HCT116 (cell line): ENCODE measurements around the gene SLC22A6. TPM values are rescaled to one million over a fixed set of nuclear protein-coding genes. Genes with fewer than 3 reads are reported as not detected.

Source experiments
- ATAC-seq: fragments of 200-7000 bp; cut with Tn5 transposase; 2 replicates; pipeline ENCODE4 v1.9.1; 2020; ENCODE audit warnings: mild to moderate bottlenecking, moderate library complexity
- BruUV-seq: library from RNA; stranded (reverse); fragments of 400-500 nt; replicated peaks from 2 replicates; lab custom pipeline; 2021; lab: Mats Ljungman, UMichigan
- CTCF ChIA-PET: fragments of 300-600 bp; sonication (Branson Sonifier 250); formaldehyde crosslinking; loops from one replicate; lab custom pipeline; 2021; ENCODE audit warnings: antibody characterized with exemption; lab: Charles Lee
- POLR2A ChIA-PET: fragments of 300-600, 350-600 bp; sonication (Branson Sonifier 250); formaldehyde crosslinking; loops from one replicate; lab custom pipeline; 2021; ENCODE audit warnings: antibody characterized with exemption; lab: Charles Lee
- RAD21 ChIA-PET, 2 experiments: fragments of 300-600 bp; sonication (Branson Sonifier 250); formaldehyde crosslinking; loops; one replicate each; lab custom pipeline; 2023; ENCODE audit warnings: low total read pairs in 2 of 2; ENCODE audit not compliant: uncharacterized antibody in 2 of 2, unreplicated experiment in 2 of 2, low non-redundant PET in 1 of 2; lab: Charles Lee
- DNase-seq: peaks from one replicate; pipeline ENCODE4 v3.0.0-alpha.2; 2010; ENCODE audit warnings: low read depth, low spot score
- H2AFZ ChIP-seq: fragments of 200-600 bp; shearing (Covaris generic), sonication (generic); 2 replicates; pipeline ENCODE4 v1.6.1; 2017; ENCODE audit warnings: low read depth, mixed run types, mixed read lengths, antibody characterized with exemption, low read length; ENCODE audit not compliant: poor library complexity, severe bottlenecking
- H3K27ac ChIP-seq: 2 replicates; pipeline ENCODE4 v1.5.1; 2012; ENCODE audit warnings: low read depth, low read length
- H3K27me3 ChIP-seq: fragments of 200-600 bp; sonication (generic); 2 replicates; pipeline ENCODE4 v1.6.1; 2016; ENCODE audit warnings: mixed run types, low read length, mixed read lengths; ENCODE audit not compliant: insufficient read depth
- H3K36me3 ChIP-seq, 2 experiments: fragments of 200-500 bp in 1 of 2; fragments of 200-600 bp in 1 of 2; sonication (Bioruptor generic) in 1 of 2; sonication (generic) in 1 of 2; 2 replicates each; pipeline versions ENCODE4 v1.5.1 to v1.6.1; 2014 to 2016; ENCODE audit warnings: low read length in 2 of 2, inconsistent platforms in 1 of 2, mixed read lengths in 1 of 2, mixed run types in 1 of 2; ENCODE audit not compliant: insufficient read depth in 2 of 2, control insufficient read depth in 1 of 2
- H3K4me1 ChIP-seq, 2 experiments: fragments of 200-600 bp in 1 of 2; sonication (generic) in 1 of 2; 2 replicates each; pipeline versions ENCODE4 v1.5.1 to v1.6.1; 2012 to 2017; ENCODE audit warnings: low read length in 2 of 2, inconsistent platforms in 1 of 2, mild to moderate bottlenecking in 1 of 2, mixed read lengths in 1 of 2, mixed run types in 1 of 2, moderate library complexity in 1 of 2; ENCODE audit not compliant: insufficient read depth in 2 of 2, control insufficient read depth in 1 of 2
- H3K4me2 ChIP-seq: fragments of 200-600 bp; sonication (generic); 2 replicates; pipeline ENCODE4 v1.6.1; 2017; ENCODE audit warnings: mixed run types, low read length, mixed read lengths
- H3K4me3 ChIP-seq, 2 experiments: fragments of 200-600 bp in 1 of 2; sonication (generic) in 1 of 2; replicated peaks in 1 of 2; 2 replicates each; pipeline ENCODE4 v1.5.1; 2011 to 2016; ENCODE audit warnings: low read length in 2 of 2, control low read depth in 1 of 2, low read depth in 1 of 2, mild to moderate bottlenecking in 1 of 2, mixed read lengths in 1 of 2, mixed run types in 1 of 2
- H3K79me2 ChIP-seq: fragments of 200-600 bp; sonication (generic); 2 replicates; pipeline ENCODE4 v1.6.1; 2017; ENCODE audit warnings: mild to moderate bottlenecking, mixed run types, low read length, moderate library complexity, mixed read lengths; ENCODE audit not compliant: insufficient read depth
- H3K9ac ChIP-seq: fragments of 200-600 bp; sonication (generic); 2 replicates; pipeline ENCODE4 v1.6.1; 2016; ENCODE audit warnings: low read length, mixed read lengths
- H3K9me2 ChIP-seq: fragments of 200-600 bp; sonication (generic), shearing (Covaris generic); 2 replicates; pipeline ENCODE4 v1.6.1; 2017; ENCODE audit warnings: mixed run types, mild to moderate bottlenecking, moderate library complexity; ENCODE audit not compliant: insufficient read depth
- H3K9me3 ChIP-seq, 2 experiments: fragments of 200-500 bp in 1 of 2; fragments of 200-600 bp in 1 of 2; sonication (Bioruptor generic) in 1 of 2; sonication (generic) in 1 of 2; 2 replicates each; pipeline ENCODE4 v1.6.1; 2014 to 2017; ENCODE audit warnings: low read length in 2 of 2, mixed read lengths in 2 of 2, inconsistent platforms in 1 of 2, low read depth in 1 of 2, mild to moderate bottlenecking in 1 of 2, mixed run types in 1 of 2, moderate library complexity in 1 of 2; ENCODE audit not compliant: control insufficient read depth in 1 of 2, insufficient read depth in 1 of 2
- H4K20me1 ChIP-seq: fragments of 200-600 bp; sonication (generic), shearing (Covaris generic); 2 replicates; pipeline ENCODE4 v1.6.1; 2017; ENCODE audit warnings: mixed run types, mild to moderate bottlenecking, moderate library complexity; ENCODE audit not compliant: insufficient read depth
- CBX3 ChIP-seq: IDR thresholded peaks from 2 replicates; pipeline ENCODE4 v1.6.1; 2012; ENCODE audit warnings: low read depth
- CEBPB ChIP-seq: IDR thresholded peaks from 2 replicates; pipeline ENCODE4 v1.6.1; 2012; ENCODE audit warnings: low read depth
- EGR1 ChIP-seq: IDR thresholded peaks from 2 replicates; pipeline ENCODE4 v1.6.1; 2012; ENCODE audit warnings: low read depth
- ELF1 ChIP-seq: IDR thresholded peaks from 2 replicates; pipeline ENCODE4 v1.6.1; 2012; ENCODE audit warnings: low read depth, borderline replicate concordance
- EZH2phosphoT487 ChIP-seq: fragments of 200-600 bp; IDR thresholded peaks from 2 replicates; pipeline ENCODE4 v1.6.1; 2018; ENCODE audit warnings: antibody characterized with exemption, borderline replicate concordance
- FOSL1 ChIP-seq: IDR thresholded peaks from 2 replicates; pipeline ENCODE4 v1.6.1; 2012; ENCODE audit warnings: low read depth
- JUND ChIP-seq: IDR thresholded peaks from 2 replicates; pipeline ENCODE4 v1.6.1; 2012
- POLR2A ChIP-seq: IDR thresholded peaks from 2 replicates; pipeline ENCODE4 v1.7.0; 2011; ENCODE audit warnings: borderline replicate concordance; ENCODE audit not compliant: insufficient read depth, insufficient read length; ENCODE audit errors: extremely low read depth
- POLR2AphosphoS5 ChIP-seq: IDR thresholded peaks from 2 replicates; pipeline ENCODE4 v1.6.1; 2011; ENCODE audit warnings: mild to moderate bottlenecking, low read depth, low read length, moderate library complexity
- RAD21 ChIP-seq: IDR thresholded peaks from 2 replicates; pipeline ENCODE4 v1.6.1; 2012; ENCODE audit warnings: low read depth, mild to moderate bottlenecking
- SIN3A ChIP-seq: IDR thresholded peaks from 2 replicates; pipeline ENCODE4 v1.6.1; 2012; ENCODE audit warnings: low read depth
- SP1 ChIP-seq: IDR thresholded peaks from 2 replicates; pipeline ENCODE4 v1.6.1; 2012; ENCODE audit warnings: low read depth
- TCF7L2 ChIP-seq: IDR thresholded peaks from 2 replicates; pipeline ENCODE4 v1.7.0; 2011; ENCODE audit warnings: borderline replicate concordance, inconsistent platforms; ENCODE audit not compliant: insufficient read depth, insufficient read length; ENCODE audit errors: extremely low read depth
- YY1 ChIP-seq: IDR thresholded peaks from 2 replicates; pipeline ENCODE4 v1.6.1; 2011; ENCODE audit warnings: low read length, low read depth, moderate library complexity, mild to moderate bottlenecking; ENCODE audit not compliant: insufficient replicate concordance; ENCODE audit errors: extremely low read depth
- ZFX ChIP-seq: fragments of 450-650 bp; IDR thresholded peaks from 2 replicates; pipeline ENCODE4 v1.6.1; 2017
- intact Hi-C: fragments of 100-400 bp; cut with micrococcal nuclease; formaldehyde crosslinking; loops from 2 replicates; pipeline ENCODE4 v1.10.0; 2022
- total RNA-seq: library from RNA; stranded (reverse); gene quantifications from one replicate; pipeline ENCODE4 v1.2.1, GENCODE V29; 2021; ENCODE audit not compliant: unreplicated experiment
- TF ChIP-seq, protein P1 (sequence below), 3 experiments: fragments of 200-600 bp in 1 of 3; sonication (generic) in 1 of 3; IDR thresholded peaks in 2 of 3; conservative IDR thresholded peaks in 1 of 3; 2 replicates each; pipeline ENCODE4 v1.5.1; 2012 to 2017; ENCODE audit warnings: low read depth in 2 of 3, low read length in 2 of 3, antibody characterized with exemption in 1 of 3, borderline replicate concordance in 1 of 3, control low read depth in 1 of 3, mild to moderate bottlenecking in 1 of 3, mixed read lengths in 1 of 3, mixed run types in 1 of 3, moderate library complexity in 1 of 3; ENCODE audit not compliant: insufficient read depth in 1 of 3
- TF ChIP-seq, protein P2 (sequence below): IDR thresholded peaks from 2 replicates; pipeline ENCODE4 v1.6.1; 2012
- TF ChIP-seq, protein P3 (sequence below): IDR thresholded peaks from 2 replicates; pipeline ENCODE4 v1.6.1; 2012
- TF ChIP-seq, protein P4 (sequence below): IDR thresholded peaks from 2 replicates; pipeline ENCODE4 v1.6.1; 2012; ENCODE audit warnings: low read depth
- TF ChIP-seq, protein P5 (sequence below): IDR thresholded peaks from 2 replicates; pipeline ENCODE4 v1.6.1; 2011; ENCODE audit warnings: mild to moderate bottlenecking, low read length, moderate library complexity; ENCODE audit not compliant: insufficient replicate concordance; ENCODE audit errors: extremely low read depth

The SLC22A6 gene
- total RNA-seq, 1 experiment from 2014 or later = not detected

DNA sequence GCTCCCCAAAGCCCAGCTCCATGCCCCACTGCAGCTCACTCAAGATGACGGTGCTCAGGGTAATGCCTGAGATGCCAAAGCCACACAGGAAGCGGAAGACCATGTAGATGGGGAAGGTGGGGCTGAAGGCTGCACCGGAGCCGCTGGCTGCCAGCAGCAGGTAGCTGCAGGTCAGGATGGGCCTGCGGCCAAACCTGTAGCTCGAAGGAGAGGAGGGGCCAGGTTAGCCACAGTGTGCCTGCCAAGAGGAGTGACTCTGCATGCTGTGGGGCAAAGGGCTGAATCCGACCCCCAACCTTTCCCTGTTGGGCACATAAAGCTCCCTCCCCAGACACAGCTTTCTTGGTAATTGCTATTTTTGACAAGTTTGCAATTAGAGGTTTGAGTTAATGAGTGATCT lies 14.9 kb upstream of the SLC22A6 start:
- Histone ChIP-seq H3K4me3 (no peak overlapping the region), H3K4me2 (no peak overlapping the region), H3K4me1 (no peaks in the 10 kb centered on the region), H4K20me1 (no peaks in the 10 kb centered on the region), H2AFZ (no peak overlapping the region), H3K9me3 (no peaks in the 10 kb centered on the region), H3K9me2 (no peaks in the 10 kb centered on the region), H3K79me2 (no peaks in the 10 kb centered on the region), H3K9ac (no peak overlapping the region), H3K27ac (no peak overlapping the region), H3K27me3 (no peaks in the 10 kb centered on the region; the same call in 1 of the 2 replicates), H3K36me3 (no peaks in the 10 kb centered on the region)
- no TSS peak for BruUV-seq
- DNase-seq (no peak), ATAC-seq (no peak)
- ChIA-PET CTCF (interaction anchor here (0.9 to 2.6 kb wide), 2 partner anchors 21 to 24 kb away, joined by 4 to 11 read pairs; no protein-coding TSS in a partner anchor), POLR2A (no interaction called here), RAD21 (no interaction called here)
- intact Hi-C loops = no loop called here
- no peak for TF ChIP-seq EZH2phosphoT487
- TF ChIP-seq SIN3A = no peak
- TF ChIP-seq, protein P1, sequence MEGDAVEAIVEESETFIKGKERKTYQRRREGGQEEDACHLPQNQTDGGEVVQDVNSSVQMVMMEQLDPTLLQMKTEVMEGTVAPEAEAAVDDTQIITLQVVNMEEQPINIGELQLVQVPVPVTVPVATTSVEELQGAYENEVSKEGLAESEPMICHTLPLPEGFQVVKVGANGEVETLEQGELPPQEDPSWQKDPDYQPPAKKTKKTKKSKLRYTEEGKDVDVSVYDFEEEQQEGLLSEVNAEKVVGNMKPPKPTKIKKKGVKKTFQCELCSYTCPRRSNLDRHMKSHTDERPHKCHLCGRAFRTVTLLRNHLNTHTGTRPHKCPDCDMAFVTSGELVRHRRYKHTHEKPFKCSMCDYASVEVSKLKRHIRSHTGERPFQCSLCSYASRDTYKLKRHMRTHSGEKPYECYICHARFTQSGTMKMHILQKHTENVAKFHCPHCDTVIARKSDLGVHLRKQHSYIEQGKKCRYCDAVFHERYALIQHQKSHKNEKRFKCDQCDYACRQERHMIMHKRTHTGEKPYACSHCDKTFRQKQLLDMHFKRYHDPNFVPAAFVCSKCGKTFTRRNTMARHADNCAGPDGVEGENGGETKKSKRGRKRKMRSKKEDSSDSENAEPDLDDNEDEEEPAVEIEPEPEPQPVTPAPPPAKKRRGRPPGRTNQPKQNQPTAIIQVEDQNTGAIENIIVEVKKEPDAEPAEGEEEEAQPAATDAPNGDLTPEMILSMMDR (IDR thresholded peaks at IDR 0.05 in 2 of 3, conservative IDR thresholded peaks at IDR 0.05 in 1 of 3; ENCODE audit: borderline replicate concordance in 1 of 3, insufficient read depth in 1 of 3, low read depth in 2 of 3, low read length in 2 of 3) = no peak
- no peak for TF ChIP-seq SP1
- TF ChIP-seq FOSL1 = no peak
- no peak for TF ChIP-seq JUND
- TF ChIP-seq EGR1 = no peak
- no peak for TF ChIP-seq RAD21
- TF ChIP-seq, protein P2, sequence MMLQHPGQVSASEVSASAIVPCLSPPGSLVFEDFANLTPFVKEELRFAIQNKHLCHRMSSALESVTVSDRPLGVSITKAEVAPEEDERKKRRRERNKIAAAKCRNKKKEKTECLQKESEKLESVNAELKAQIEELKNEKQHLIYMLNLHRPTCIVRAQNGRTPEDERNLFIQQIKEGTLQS = no peak
- TF ChIP-seq ELF1 = no peak
- no peak for TF ChIP-seq YY1
- no peak for TF ChIP-seq CBX3
- TF ChIP-seq, protein P3, sequence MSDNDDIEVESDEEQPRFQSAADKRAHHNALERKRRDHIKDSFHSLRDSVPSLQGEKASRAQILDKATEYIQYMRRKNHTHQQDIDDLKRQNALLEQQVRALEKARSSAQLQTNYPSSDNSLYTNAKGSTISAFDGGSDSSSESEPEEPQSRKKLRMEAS = no peak
- TF ChIP-seq POLR2AphosphoS5 = no peak
- no peak for TF ChIP-seq TCF7L2
- TF ChIP-seq, protein P4, sequence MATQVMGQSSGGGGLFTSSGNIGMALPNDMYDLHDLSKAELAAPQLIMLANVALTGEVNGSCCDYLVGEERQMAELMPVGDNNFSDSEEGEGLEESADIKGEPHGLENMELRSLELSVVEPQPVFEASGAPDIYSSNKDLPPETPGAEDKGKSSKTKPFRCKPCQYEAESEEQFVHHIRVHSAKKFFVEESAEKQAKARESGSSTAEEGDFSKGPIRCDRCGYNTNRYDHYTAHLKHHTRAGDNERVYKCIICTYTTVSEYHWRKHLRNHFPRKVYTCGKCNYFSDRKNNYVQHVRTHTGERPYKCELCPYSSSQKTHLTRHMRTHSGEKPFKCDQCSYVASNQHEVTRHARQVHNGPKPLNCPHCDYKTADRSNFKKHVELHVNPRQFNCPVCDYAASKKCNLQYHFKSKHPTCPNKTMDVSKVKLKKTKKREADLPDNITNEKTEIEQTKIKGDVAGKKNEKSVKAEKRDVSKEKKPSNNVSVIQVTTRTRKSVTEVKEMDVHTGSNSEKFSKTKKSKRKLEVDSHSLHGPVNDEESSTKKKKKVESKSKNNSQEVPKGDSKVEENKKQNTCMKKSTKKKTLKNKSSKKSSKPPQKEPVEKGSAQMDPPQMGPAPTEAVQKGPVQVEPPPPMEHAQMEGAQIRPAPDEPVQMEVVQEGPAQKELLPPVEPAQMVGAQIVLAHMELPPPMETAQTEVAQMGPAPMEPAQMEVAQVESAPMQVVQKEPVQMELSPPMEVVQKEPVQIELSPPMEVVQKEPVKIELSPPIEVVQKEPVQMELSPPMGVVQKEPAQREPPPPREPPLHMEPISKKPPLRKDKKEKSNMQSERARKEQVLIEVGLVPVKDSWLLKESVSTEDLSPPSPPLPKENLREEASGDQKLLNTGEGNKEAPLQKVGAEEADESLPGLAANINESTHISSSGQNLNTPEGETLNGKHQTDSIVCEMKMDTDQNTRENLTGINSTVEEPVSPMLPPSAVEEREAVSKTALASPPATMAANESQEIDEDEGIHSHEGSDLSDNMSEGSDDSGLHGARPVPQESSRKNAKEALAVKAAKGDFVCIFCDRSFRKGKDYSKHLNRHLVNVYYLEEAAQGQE = no peak
- TF ChIP-seq POLR2A = no peak
- TF ChIP-seq CEBPB = no peak
- no peak for TF ChIP-seq ZFX
- TF ChIP-seq, protein P5, sequence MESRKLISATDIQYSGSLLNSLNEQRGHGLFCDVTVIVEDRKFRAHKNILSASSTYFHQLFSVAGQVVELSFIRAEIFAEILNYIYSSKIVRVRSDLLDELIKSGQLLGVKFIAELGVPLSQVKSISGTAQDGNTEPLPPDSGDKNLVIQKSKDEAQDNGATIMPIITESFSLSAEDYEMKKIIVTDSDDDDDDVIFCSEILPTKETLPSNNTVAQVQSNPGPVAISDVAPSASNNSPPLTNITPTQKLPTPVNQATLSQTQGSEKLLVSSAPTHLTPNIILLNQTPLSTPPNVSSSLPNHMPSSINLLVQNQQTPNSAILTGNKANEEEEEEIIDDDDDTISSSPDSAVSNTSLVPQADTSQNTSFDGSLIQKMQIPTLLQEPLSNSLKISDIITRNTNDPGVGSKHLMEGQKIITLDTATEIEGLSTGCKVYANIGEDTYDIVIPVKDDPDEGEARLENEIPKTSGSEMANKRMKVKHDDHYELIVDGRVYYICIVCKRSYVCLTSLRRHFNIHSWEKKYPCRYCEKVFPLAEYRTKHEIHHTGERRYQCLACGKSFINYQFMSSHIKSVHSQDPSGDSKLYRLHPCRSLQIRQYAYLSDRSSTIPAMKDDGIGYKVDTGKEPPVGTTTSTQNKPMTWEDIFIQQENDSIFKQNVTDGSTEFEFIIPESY = no peak
